GM18519 (cell line): ENCODE measurements around the gene ADISSP.

Source experiments
- ATAC-seq: cut with Tn5 transposase; IDR thresholded peaks from one replicate; pipeline ENCODE4 v1.9.1; 2021; ENCODE audit warnings: mild to moderate bottlenecking, moderate library complexity; ENCODE audit not compliant: unreplicated experiment, low FRiP score

The ADISSP gene

DNA sequence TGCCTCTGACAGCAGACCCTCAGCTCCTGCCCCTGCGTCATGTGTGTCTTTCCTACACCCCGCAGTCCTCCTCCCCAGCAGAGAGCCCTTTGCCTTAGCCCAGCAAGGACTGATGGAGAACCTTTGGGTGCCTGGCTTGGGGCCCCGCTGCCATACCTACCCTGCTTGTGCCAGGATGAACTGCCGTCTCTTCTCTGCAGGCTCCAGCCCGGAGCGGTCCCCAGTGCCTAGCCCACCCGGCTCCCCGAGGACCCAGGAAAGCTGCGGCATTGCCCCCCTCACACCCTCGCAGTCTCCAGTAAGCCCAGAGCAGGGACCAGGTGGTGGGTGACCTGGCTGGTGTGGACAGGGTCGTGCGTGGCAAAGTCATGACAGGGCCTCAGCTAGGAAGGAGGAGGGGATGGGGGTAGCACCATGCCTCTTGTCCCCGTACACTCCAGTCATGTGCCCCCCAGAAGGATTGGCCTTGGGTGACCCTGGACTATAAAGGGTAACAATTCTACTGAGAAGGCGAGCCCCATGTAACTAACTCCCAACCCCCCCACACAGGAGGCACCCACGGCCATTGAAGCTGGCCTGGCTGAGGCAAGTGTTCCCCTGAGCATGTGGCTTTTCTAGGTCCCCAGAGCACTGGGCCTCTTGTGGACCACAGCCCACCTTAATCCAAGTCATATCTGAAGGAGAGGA, 26.8 kb downstream of the ADISSP start:
- no peak for ATAC-seq

DNA sequence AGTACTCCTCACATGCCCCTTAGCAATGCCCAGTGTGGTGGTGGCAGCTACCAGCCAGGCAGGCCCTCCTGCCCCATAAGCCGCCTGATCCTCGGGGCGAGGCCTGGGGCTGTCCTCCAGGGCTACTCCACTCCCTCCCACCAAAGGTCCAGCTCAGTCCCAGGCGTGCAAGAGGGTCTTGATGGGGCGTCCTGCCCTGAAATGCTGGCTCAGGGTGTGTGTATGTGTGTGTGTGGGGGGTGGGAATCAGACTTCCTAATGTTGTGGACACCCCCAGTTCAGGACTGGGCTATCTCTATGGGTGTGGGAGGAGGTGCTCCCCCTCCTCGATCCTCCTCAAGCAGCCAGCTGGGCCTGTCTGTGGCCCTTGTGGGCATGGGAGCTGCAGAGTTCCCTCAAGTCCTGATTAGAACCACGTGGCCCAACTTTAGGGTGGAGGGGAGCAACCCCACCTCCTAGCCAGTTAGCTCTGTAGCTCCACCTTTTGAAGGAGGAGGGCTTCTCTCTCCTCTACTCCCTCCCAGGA, 27.6 kb downstream of the ADISSP start:
- ATAC-seq: no peak

DNA sequence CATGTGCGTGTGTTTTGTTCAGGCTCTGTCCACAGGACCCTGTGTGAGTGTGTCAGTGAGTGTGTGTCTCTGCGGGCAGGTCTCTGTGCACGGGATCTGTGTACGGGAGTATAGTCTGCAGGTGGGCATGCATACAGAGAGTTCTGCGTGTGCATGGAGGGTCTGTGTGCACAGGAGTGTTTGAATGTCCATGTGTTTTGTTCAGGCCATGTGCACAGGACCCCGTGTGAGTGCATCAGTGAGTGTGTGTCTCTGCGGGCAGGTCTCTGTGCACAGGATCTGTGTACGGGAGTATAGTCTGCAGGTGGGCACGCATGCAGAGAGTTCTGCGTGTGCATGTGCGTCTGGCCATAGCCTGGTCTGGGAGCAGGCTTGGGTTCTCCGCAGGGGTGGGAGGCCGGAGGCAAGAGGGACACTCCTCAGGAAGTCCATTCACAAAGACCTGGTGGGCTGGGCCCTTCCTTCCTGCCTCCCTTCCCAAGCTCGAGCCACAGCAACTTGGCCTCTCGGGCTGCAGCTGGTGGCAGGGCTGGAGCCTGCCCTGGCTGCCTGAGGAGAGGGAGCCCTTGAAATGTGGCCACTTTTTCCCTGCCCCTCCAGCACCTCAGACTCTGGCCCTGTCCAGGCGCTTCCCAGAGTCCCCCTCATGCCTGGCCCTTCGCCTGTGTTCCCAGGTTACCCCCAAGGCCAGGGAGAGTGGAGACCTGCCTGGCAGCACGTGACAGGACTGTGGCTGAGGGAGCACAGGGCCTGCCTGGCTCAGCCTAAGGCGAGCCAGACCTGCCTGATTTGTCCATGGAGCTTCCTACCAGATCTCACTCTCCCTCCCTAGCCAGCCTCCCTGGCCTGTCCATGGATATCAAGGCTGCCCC, 28.3 kb downstream of the ADISSP start:
- no peak for ATAC-seq

DNA sequence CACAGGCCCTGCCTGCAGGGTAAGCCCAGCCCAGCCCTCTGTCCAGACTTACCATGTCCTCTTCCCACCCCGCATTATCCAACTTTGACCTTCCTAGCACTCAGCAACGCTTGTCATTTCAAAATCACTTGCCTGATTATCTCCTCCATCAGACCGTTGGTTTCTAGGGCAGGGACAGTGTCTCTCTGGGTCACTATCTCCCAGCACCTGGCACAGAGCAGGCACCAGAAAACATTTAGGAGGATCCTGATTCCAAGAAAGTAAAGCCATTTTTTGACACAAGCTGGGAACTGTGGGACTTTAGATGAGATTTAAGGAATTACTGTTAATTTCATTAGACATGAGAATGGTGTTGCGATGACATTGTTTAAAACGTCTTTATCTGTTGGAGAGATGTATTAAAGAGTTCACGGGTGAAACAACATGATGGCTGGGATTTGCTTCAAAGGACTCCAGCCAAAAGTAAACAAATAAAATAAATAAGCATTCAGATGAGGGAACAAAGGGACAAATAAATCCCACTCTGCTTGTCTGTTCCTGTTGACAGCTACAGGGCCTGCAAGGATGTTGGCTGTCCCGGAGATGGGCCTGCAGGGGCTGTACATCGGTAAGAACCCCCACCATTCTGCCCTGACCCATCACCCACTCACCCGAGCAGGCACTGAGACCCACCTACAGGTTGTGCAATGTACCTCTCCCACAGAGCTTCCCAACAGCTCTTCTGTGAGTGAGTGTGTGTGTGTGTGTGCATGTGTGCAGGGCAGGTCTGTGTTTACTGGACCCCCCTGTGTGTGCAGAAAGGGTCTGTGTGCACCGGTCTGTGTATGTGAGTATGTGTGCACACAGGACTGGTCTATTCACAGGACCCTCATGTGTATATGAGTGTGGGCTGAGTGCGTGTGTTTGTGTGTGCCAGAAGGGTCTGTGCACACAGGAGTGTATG, 29.2 kb downstream of the ADISSP start:
- no peak for ATAC-seq

DNA sequence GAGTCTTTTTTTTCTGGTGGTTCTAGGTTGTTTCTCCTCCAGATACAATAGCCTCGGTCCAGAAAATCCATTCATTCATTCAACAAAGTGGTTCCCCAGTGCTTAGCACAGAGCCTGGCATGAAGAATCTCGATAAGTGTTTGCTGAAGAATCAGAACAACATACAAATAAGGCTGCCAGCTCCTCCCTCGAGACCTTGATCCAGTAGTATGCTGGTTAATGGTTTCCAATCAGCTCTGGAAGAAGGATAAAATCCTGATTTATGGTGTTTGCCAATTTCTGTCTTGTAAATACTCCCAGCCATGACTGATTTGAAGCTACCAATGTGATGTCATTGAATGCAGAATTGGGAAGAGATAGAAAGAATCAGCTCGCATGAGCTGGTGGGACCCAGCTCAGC, 31.8 kb downstream of the ADISSP start:
- no peak for ATAC-seq

DNA sequence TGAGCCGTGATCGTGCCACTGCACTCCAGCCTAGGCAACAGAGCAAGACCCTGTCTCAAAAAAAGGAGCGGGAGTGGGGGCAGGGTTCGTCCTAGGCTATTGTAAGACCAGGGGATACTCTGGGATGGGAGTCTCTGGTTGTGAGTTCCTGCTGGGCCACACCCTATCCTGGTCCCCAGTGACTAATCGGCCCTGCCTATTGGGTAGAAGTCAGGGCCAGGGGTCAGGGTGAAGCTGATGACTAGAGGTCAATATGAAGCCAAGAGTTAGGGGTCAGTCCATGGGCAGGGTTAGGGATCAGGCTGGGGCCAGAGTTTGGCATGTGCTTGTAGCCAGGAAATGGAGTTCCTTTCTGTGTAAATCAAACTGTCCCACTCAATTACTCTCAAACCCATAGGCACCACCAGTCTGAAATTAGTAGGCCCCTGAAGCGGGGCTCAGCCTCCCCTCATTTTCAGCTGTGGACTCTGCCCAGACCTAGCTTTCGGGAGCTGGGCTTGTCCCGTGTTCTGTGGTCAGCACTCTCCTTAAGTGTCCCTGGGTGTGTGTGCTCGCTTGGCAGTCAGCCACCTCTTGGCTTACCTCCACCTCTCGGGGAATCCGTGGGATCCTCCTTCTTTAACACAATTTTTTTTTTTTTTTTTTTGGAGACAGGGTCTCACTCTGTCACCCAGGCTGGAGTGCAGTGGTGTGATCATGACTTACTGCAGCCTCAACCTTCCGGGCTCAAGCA, 33.3 kb downstream of the ADISSP start:
- ATAC-seq: no peak

DNA sequence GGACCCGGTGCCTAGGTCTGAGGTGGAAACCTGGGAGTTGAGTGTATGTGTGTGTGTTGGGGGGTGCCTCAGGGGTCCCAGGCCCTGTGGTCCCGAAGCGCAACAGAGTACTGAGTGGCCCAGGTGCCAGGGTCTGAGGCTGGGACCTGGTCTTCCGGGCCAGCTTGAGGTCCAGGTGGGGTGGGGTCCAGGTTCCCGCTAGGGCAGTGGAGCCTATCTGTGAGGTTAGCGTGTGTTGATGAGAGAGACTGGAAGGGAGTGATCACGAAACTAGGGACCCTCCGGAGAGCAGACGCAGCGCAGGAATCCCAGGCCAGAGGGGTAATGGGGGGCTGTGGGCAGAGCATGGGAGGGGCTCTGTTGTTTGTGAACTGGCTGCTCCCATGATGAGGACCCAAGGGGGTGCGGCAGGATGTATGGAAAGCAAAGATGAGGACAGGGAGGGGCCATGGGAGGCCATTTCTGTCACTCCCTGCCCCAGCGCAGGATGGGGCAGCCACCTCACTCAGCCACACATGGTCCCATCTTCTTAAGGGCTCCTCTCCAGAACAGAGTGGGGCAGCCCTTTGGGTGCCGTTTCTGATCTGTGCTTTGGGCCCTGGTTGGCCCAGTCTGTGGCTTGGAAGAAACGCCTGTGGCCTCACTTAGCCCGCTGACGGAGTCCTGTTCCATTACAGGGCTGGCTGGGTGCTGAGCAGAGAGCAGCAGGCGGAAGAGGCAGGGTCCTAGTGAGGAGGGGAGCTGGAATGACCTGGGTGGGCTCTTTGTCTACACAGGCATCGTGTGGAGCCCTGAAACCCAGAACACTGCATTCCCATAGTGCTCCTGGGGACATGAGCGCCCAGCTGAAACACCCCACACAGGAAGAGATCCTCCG, 34.2 kb downstream of the ADISSP start:
- ATAC-seq: no peak

DNA sequence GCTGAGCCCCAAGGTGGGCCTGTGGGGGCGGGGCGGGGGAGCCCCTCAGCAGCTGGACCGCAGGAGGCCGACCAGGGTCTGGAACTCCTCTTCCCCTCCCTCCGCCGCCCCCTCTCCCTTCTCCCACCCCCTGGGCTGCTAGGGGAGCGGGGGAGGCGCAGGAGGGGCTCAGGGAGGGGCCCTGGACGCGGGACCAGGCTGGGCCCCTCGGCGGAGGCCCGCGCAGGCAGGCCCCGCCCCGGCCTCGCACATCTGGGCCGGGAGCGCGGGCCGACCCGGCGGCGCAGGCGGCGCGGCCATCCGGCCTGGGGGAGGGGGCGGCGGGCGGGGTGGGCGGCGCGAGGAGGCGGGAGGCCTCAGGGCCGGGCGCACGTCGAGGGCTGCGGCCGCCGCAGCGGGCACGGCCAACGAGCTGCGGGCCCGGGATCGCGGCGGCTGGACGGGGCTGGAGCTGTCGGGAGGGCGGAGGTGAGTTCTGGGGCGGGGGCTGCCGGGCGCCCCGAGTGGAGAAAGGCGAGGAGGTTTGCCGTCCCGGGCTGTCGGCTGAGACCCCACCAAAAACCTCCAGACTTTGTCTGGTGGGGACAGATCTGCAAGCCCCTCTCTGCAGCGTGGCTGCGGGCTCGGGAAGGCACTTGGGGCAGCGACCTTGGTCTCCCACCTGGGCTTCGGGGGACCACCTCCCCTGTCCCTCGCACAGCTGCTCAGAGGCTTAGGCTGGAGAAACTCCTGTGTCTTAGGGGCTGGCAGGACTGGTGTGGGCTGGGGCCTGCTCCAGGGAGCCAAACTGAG, 35.0 kb downstream of the ADISSP start, which contains the start of gene HSPA12B:
Gene HSPA12B, plus strand, starts transcription at position 359 of the 792 bp plus-strand sequence. CDS start 5,990 bp downstream, outside the sequence.
- ATAC-seq: no peak

DNA sequence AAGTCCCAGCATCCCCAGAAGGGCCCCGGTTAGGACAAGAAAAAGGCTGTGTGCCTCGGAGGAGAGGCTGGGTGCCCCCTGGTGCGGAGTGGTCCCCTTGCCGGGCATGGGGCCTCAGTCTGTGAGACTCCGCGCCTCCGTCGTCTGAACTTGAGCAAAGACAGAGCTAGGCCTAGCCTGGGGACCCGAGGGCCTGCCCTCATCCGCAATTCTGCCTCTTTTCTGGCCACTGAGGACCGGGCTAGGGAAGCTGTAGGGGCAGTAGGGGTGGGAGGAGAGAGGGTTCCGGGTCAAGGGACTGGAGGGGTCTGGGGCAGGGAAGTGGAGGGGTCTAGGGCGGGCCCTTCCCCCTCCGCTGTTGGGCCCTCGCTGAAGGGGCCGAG, 35.6 kb downstream of the ADISSP start:
- ATAC-seq: no peak

DNA sequence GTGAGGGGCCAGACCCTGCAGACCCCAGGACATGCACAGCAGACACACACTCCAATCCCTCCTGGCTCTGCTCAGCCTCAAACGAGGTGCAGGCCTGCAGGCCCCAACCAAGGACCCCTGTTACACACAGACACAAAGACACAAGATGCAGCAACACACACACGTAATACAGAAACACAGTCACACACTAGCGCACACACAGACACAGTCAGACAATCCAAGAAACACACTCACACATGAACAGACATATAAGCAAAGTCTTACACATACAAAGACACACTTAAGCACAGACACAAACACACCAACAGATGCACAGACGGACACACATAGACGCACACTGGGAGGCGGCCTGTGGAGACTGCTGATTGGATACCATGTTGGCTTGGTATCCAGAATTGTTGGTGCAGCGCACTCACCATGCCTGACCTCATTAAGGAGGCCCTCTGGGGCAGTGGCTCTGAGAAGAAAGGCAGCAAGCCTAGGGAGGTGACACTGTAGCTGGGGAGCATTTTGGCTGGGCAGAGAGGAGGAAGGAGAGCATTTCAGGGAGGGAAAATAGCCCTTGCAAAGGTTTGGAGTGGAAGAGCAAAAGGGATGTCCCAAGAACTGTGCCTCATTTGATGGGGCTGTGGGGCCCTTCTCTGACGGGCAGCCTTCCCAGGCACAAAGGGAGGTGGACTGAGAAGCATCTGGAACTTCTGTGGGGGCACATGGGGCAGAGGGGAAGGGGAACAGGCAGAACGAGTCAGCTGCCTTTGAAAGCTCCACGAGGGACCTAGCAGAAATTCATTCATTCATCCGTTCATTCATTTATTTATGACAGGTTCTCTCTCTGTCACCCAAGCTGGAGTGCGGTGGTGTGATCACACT, 36.5 kb downstream of the ADISSP start:
- ATAC-seq: no peak

DNA sequence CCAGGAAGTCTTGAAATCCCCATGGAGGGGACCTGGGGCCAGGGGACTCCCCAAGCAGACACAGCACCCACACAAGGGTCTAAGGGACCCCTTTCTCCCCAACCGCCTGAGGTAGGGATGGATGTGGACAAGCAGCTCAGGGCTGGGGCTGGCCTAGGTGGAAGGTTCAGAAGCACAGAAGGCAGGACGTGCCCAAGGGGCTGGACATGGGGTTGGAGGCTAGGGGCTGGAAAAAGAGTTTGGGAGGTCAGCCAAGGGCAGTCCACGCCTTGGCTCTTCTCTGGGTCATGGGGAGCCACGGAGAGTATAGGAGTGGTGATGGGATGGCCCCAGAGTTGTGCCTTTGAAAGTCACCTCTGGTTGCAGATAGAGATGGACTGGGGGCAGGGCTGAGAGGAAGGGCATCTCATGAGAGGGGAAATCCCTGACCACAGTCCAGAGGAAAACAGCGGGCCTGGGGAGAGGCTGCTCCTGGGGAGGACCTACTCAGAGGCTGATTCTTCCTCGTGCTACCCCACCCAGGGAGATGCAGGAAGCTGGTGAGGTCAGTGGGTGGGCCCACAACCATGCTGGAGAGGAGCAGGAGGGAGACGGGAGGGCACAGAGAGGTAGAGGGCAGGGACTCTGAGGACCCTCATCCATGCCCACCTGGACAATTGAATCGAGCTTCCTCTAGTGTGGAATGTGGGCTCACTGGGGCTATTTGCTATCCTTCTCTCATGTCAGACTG, 37.6 kb downstream of the ADISSP start:
- no peak for ATAC-seq

DNA sequence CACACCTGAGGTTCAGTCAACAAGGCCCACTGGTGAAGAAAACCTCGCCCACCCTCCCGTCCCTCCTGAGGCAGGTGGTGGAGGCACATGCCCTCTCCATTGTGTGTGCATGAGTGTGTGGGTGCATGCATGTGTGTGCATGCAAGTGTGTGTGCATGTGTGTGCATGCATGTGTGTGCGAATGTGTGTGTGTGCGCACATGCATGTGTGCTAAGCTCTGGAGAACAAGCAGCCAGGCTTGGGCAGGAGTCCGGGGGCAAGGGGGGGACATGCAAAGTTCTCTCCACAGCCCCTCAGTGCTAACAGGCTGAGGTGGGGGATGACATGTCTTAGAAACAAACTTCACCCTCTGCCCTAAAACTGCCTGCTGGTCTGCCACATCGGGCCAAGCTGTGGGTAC, 38.2 kb downstream of the ADISSP start:
- ATAC-seq: no peak

DNA sequence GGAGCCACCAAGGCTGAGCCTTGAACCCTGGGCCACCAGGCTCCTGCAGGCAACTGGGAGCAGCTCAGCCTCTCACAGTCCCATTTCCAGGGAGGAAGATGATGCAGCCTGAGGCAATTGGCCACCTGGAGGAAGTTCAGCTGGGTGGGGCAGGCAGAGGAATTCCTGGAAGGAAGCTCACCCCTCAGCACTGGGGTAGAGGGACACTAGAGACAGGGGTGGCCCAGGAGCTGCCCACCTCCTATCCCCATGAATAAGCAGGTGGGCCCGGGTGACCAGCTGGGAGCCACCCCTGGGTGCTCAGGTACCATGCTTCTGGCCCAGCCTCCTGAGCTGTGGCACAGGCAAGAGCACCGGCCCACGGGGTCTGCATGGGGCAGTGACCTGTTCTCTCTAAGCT, 38.7 kb downstream of the ADISSP start:
- no peak for ATAC-seq

DNA sequence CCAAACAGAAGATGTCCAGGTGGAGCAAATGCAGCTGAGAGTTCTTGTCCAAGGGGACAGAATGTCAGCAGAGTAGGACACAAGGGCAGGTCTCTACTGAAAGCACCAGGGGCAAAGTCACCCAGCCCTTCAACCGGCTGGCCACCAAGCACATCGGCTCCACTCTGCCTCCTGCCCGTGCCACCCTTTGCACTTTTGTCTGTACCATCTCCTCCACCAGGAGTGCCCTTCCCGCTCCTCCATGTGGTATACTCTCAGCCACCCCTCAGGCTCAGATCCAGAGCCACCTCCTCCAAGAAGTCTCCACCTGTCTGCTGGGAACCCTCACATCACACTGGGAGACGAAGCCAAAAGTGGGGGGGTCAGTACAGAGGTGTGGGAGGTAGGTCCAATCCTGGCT, 39.2 kb downstream of the ADISSP start:
- ATAC-seq: no peak

DNA sequence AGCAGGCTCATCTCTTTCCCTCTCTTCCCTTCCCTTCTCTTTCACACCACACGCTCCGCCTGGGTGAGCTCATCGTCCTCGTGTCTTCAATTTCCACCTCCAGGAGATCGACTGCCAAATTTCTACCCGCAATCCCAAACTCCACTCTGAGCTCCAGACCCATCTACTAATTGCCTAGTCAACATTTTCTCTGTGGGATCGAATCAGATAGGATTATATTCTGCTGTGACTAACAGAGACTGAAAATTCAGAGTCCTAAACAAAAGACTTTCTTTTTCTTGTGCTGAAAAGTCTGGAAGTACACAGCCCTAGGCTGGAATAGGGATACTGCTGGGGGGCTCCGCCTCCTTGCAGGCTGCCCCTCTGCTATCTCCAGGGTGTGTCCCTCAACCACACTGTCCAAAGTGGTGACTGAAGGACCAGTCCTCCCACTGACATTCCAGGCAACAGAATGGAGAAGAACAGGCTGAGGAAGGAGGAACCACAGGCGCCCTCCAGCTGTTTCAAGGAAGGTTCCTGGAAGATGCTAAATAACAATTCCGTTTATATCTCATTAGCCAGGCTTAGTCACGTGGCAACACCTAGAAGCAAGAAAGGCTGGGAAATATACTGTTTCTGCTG, 40.0 kb downstream of the ADISSP start:
- ATAC-seq: no peak

DNA sequence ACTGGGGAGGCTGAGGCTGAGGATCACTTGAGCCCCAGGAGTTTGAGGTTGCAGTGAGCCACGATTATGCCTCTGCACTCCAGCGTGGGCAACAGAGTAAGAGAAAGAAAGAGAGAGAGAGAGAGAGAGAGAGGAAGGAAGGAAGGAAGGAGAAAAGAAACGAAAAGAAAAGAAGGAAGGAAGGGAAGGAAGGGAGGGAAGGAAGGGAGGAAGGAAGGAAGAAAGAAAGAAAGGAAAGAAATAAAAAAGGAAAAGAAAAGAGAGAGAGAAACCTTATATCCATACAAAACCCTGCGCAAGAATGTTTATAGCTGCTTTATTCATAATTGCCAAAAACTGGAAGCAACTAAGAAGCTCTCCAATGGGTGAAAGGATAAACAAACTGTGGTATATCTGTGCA, 43.2 kb downstream of the ADISSP start:
- ATAC-seq: no peak
